22Rv1 (cell line): ENCODE results near the gene PBX3.

ENCODE experiments used
- ZFX ChIP-seq: fragments of 450-650 bp; IDR thresholded peaks from 2 replicates; pipeline ENCODE4 v1.6.1; 2017; ENCODE audit warnings: antibody characterized with exemption, borderline replicate concordance
- TF ChIP-seq, protein P1 (sequence below): fragments of 450-650 bp; IDR thresholded peaks from 2 replicates; pipeline ENCODE4 v1.5.1; 2017; ENCODE audit warnings: mild to moderate bottlenecking

DNA sequence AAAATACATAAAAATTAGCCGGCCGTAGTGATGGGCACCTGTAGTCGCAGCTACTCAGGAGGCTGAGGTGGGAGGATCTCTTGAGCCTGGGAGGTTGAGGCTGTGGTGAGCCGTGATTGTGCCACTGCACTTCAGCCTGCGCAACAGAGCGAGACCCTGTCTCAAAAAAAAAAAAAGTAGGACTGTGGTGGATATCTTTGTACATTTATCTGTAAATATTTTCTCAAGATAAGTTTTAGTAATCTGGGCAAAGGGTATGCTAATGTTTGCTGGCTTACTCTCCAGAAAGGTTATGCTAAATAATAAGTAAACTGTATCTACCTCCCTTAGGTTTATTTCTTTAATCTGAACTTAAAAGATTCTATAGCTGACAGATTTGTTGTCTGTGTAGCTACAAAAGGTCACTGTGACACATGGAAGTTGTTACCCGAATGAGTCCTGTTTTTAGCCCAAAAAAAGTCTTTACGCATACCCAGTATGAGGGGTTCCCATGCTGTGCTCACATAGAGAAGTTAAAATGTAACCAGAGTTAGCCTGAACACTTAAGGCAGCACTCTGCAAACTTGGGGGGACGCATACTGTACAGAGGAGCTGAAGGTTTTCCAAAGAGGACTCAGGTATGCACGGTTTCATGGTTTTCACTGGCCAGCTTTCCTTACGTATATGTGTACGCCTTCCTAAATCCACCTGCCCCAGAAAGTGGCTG is 206.3 kb downstream of the PBX3 start:
- TF ChIP-seq, protein P1, sequence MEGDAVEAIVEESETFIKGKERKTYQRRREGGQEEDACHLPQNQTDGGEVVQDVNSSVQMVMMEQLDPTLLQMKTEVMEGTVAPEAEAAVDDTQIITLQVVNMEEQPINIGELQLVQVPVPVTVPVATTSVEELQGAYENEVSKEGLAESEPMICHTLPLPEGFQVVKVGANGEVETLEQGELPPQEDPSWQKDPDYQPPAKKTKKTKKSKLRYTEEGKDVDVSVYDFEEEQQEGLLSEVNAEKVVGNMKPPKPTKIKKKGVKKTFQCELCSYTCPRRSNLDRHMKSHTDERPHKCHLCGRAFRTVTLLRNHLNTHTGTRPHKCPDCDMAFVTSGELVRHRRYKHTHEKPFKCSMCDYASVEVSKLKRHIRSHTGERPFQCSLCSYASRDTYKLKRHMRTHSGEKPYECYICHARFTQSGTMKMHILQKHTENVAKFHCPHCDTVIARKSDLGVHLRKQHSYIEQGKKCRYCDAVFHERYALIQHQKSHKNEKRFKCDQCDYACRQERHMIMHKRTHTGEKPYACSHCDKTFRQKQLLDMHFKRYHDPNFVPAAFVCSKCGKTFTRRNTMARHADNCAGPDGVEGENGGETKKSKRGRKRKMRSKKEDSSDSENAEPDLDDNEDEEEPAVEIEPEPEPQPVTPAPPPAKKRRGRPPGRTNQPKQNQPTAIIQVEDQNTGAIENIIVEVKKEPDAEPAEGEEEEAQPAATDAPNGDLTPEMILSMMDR, result no peak
- TF ChIP-seq ZFX, result no peak
